SK-N-SH treated with all-trans-retinoic acid at 6 μM for 48 hours (cell line): ENCODE data around the gene S100A8.

ENCODE experiments used
- ATAC-seq: fragments of 200-7000 bp; cut with Tn5 transposase; 3 replicates; pipeline ENCODE4 v1.9.1; 2020; ENCODE audit warnings: mild to moderate bottlenecking, moderate library complexity
- ARNTL ChIP-seq: fragments of 450-650 bp; formaldehyde crosslinking; IDR thresholded peaks from 2 replicates; pipeline ENCODE4 v1.5.0; 2020; ENCODE audit warnings: low read depth, mild to moderate bottlenecking, moderate library complexity, borderline replicate concordance
- BACH2 ChIP-seq: fragments of 250-450 bp; sonication (Bioruptor Pico); IDR thresholded peaks from 2 replicates; pipeline ENCODE4 v1.9.0; 2021; ENCODE audit warnings: mild to moderate bottlenecking, borderline replicate concordance
- CREB5 ChIP-seq: fragments of 250-450 bp; sonication (Bioruptor Pico); IDR thresholded peaks from 2 replicates; pipeline ENCODE4 v1.5.1; 2020; ENCODE audit warnings: low read depth, mild to moderate bottlenecking, moderate library complexity
- CSRNP3 ChIP-seq: fragments of 250-450 bp; sonication (Bioruptor Pico); IDR thresholded peaks from 2 replicates; pipeline ENCODE4 v1.5.1; 2021; ENCODE audit warnings: mild to moderate bottlenecking, moderate library complexity
- ESRRG ChIP-seq: fragments of 250-450 bp; sonication (Bioruptor Pico); IDR thresholded peaks from 2 replicates; pipeline ENCODE4 v1.6.1; 2021; ENCODE audit warnings: mild to moderate bottlenecking
- GLIS3 ChIP-seq: fragments of 250-450 bp; sonication (Bioruptor Pico); IDR thresholded peaks from 2 replicates; pipeline ENCODE4 v1.5.0; 2020; ENCODE audit warnings: mild to moderate bottlenecking, moderate library complexity
- ISL1 ChIP-seq: fragments of 250-450 bp; sonication (Bioruptor Pico); IDR thresholded peaks from 2 replicates; pipeline ENCODE4 v2.1.2; 2022; ENCODE audit warnings: mild to moderate bottlenecking, moderate library complexity
- OSR1 ChIP-seq: fragments of 250-450 bp; sonication (Bioruptor Pico); IDR thresholded peaks from 2 replicates; pipeline ENCODE4 v1.8.0; 2022; ENCODE audit warnings: moderate library complexity, mild to moderate bottlenecking, inconsistent platforms
- PATZ1 ChIP-seq: fragments of 250-450 bp; sonication (Bioruptor Pico); IDR thresholded peaks from 2 replicates; pipeline ENCODE4 v1.8.0; 2020; ENCODE audit warnings: mild to moderate bottlenecking, moderate library complexity, borderline replicate concordance
- POU6F1 ChIP-seq: fragments of 250-450 bp; sonication (Bioruptor Pico); IDR thresholded peaks from 2 replicates; pipeline ENCODE4 v1.8.0; 2021; ENCODE audit warnings: low read depth, mild to moderate bottlenecking, moderate library complexity, borderline replicate concordance
- PPARA ChIP-seq: fragments of 250-450 bp; sonication (Bioruptor Pico); IDR thresholded peaks from 2 replicates; pipeline ENCODE4 v1.5.0; 2020; ENCODE audit warnings: mild to moderate bottlenecking, borderline replicate concordance
- RARB ChIP-seq: fragments of 250-450 bp; sonication (Bioruptor Pico); IDR thresholded peaks from 2 replicates; pipeline ENCODE4 v1.8.0; 2021; ENCODE audit warnings: mild to moderate bottlenecking, moderate library complexity
- SNAI2 ChIP-seq: fragments of 250-450 bp; sonication (Bioruptor Pico); IDR thresholded peaks from 2 replicates; pipeline ENCODE4 v1.5.0; 2020; ENCODE audit warnings: mild to moderate bottlenecking, moderate library complexity
- TOX ChIP-seq: fragments of 250-450 bp; sonication (Bioruptor Pico); IDR thresholded peaks from 2 replicates; pipeline ENCODE4 v1.8.0; 2021; ENCODE audit warnings: mild to moderate bottlenecking, moderate library complexity, borderline replicate concordance
- TSHZ2 ChIP-seq: fragments of 250-450 bp; sonication (Bioruptor Pico); IDR thresholded peaks from 2 replicates; pipeline ENCODE4 v1.5.0; 2020; ENCODE audit warnings: mild to moderate bottlenecking, moderate library complexity
- ZC3H10 ChIP-seq: fragments of 250-450 bp; sonication (Bioruptor Pico); IDR thresholded peaks from 2 replicates; pipeline ENCODE4 v1.5.1; 2021; ENCODE audit warnings: mild to moderate bottlenecking, moderate library complexity
- ZFP3 ChIP-seq: fragments of 250-450 bp; sonication (Bioruptor Pico); IDR thresholded peaks from 2 replicates; pipeline ENCODE4 v1.5.0; 2020; ENCODE audit warnings: mild to moderate bottlenecking, moderate library complexity
- ZFP30 ChIP-seq: fragments of 450-650 bp; formaldehyde crosslinking; IDR thresholded peaks from 2 replicates; pipeline ENCODE4 v1.5.0; 2022; ENCODE audit warnings: mild to moderate bottlenecking, moderate library complexity
- ZNF565 ChIP-seq: fragments of 450-650 bp; formaldehyde crosslinking; conservative IDR thresholded peaks from 2 replicates; pipeline ENCODE4 v1.5.0; 2020; ENCODE audit warnings: low read depth, mild to moderate bottlenecking, moderate library complexity

Gene S100A8

GRCh38 chr1:153359241-153359640, 31.6 kb downstream of the S100A8 start:
- ATAC-seq: no peak
- TF ChIP-seq PATZ1 (CRISPR knock-in tag): no peak
- TF ChIP-seq, all 23 proteins: peak for 0

- no peak for TF ChIP-seq PPARA
- no peak for TF ChIP-seq BACH2 (CRISPR knock-in tag)
- no peak for TF ChIP-seq ZNF565 (CRISPR knock-in tag)
- TF ChIP-seq TOX: no peak
- TF ChIP-seq ZFP30 (CRISPR knock-in tag): no peak
- TF ChIP-seq SNAI2: no peak
- no peak for TF ChIP-seq ZC3H10 (CRISPR knock-in tag)
- no peak for TF ChIP-seq ISL1 (CRISPR knock-in tag)
- TF ChIP-seq ZFP3 (CRISPR knock-in tag): no peak
- no peak for TF ChIP-seq CSRNP3
- no peak for TF ChIP-seq OSR1 (CRISPR knock-in tag)
- TF ChIP-seq GLIS3: no peak
- no peak for TF ChIP-seq RARB (CRISPR knock-in tag)
- TF ChIP-seq ESRRG (CRISPR knock-in tag): no peak
- TF ChIP-seq PATZ1 (CRISPR knock-in tag): no peak
- TF ChIP-seq CREB5 (CRISPR knock-in tag): no peak
- no peak for TF ChIP-seq POU6F1 (CRISPR knock-in tag)
- no peak for TF ChIP-seq ARNTL
- no peak for TF ChIP-seq TSHZ2 (CRISPR knock-in tag)
- no peak for ATAC-seq
Measured at GRCh38 chr1:153358691-153358975, 32.2 kb downstream of the S100A8 start.

GRCh38 chr1:153357853-153358690, 32.8 kb downstream of the S100A8 start, which contains the start of gene S100A9:
TSS of gene S100A9 (plus strand) at chr1:153357854. CDS start at chr1:153358284, 430 bp downstream.
- TF ChIP-seq ZC3H10 (CRISPR knock-in tag) (no peak), ZFP30 (CRISPR knock-in tag) (no peak), ZNF565 (CRISPR knock-in tag) (no peak), POU6F1 (CRISPR knock-in tag) (no peak)
- no peak for ATAC-seq
